ENCODE data around the gene LGR5.

Gene LGR5

DNA sequence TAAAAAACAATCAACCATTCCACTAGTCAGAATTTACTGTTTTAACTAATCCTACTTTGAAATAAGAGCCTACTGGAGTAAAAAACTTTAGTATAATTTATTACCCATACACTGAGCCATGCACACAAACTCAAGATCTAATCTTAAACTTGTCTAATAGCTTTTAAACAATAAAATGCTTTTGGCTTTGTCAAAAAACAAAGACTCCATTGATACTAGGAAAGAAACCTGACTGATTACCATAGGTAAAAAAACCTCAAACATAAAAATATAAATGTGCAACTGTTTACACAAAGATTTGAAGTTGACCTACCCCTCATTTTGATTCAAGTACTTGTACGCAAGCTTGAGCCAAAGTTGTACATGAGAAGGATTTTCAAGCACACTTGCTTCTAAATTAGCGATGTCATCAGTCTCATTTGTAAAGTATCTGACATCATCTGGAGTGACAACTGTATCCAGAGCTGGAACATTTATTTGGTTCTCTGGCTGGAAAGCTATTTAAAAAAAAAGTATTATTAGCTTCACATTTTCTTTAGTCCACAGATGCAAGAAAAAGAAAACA lies 187.9 kb downstream of the LGR5 start:
- TF ChIP-seq MAX (IDR thresholded peaks at IDR 0.05): no peak
- no peak for TF ChIP-seq RAD21 (IDR thresholded peaks at IDR 0.05; ENCODE audit: low read depth)
- no peak for TF ChIP-seq TAF1 (IDR thresholded peaks at IDR 0.05; ENCODE audit: low read depth)
- TF ChIP-seq NFIC (IDR thresholded peaks at IDR 0.05): no peak
- TF ChIP-seq TEAD4 (IDR thresholded peaks at IDR 0.05): no peak
- TF ChIP-seq ZBTB7A (IDR thresholded peaks at IDR 0.05; ENCODE audit: low read depth): no peak
- TF ChIP-seq FOXM1 (IDR thresholded peaks at IDR 0.05; ENCODE audit: borderline replicate concordance, low read depth): no peak
- no peak for TF ChIP-seq EP300 (IDR thresholded peaks at IDR 0.05; ENCODE audit: borderline replicate concordance)
- no peak for TF ChIP-seq TCF12 (IDR thresholded peaks at IDR 0.05; ENCODE audit: low read depth)
- TF ChIP-seq EGR1 (IDR thresholded peaks at IDR 0.05): no peak
- no peak for TF ChIP-seq CREB1 (IDR thresholded peaks at IDR 0.05; ENCODE audit: low read depth)
- TF ChIP-seq YY1 (IDR thresholded peaks at IDR 0.05; ENCODE audit: low read depth): no peak
- TF ChIP-seq CEBPB (IDR thresholded peaks at IDR 0.05): no peak
- no peak for TF ChIP-seq REST (IDR thresholded peaks at IDR 0.05; ENCODE audit: low read depth)
- TF ChIP-seq, protein P1, sequence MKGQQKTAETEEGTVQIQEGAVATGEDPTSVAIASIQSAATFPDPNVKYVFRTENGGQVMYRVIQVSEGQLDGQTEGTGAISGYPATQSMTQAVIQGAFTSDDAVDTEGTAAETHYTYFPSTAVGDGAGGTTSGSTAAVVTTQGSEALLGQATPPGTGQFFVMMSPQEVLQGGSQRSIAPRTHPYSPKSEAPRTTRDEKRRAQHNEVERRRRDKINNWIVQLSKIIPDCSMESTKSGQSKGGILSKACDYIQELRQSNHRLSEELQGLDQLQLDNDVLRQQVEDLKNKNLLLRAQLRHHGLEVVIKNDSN (IDR thresholded peaks at IDR 0.05): no peak
